IgD-negative memory B cell (primary cell): ENCODE results near the gene C3. TPM values are rescaled to one million over a fixed set of nuclear protein-coding genes. Genes with fewer than 3 reads are reported as not detected.

Source experiments
- H3K27ac Mint-ChIP-seq, 3 donors: one replicate each; pipeline ENCODE4 v1.8.0; 2020 to 2022; ENCODE audit warnings: mild to moderate bottlenecking in 3 of 3, mixed read lengths in 3 of 3, moderate library complexity in 1 of 3
- H3K27me3 Mint-ChIP-seq: one replicate; pipeline ENCODE4 v1.8.0; 2021; ENCODE audit warnings: mixed read lengths
- H3K36me3 Mint-ChIP-seq: one replicate; pipeline ENCODE4 v1.8.0; 2020; ENCODE audit warnings: mild to moderate bottlenecking, mixed read lengths
- H3K4me1 Mint-ChIP-seq, 3 donors: one replicate each; pipeline ENCODE4 v1.8.0; 2020 to 2022; ENCODE audit warnings: mixed read lengths in 3 of 3, mild to moderate bottlenecking in 1 of 3
- H3K4me3 Mint-ChIP-seq, 4 donors: one replicate each; pipeline ENCODE4 v1.8.0; 2020 to 2022; ENCODE audit warnings: mild to moderate bottlenecking in 4 of 4, mixed read lengths in 4 of 4, moderate library complexity in 3 of 4
- H3K9me3 Mint-ChIP-seq, 3 donors: one replicate each; pipeline ENCODE4 v1.8.0; 2020 to 2021; ENCODE audit warnings: mixed read lengths in 3 of 3, mild to moderate bottlenecking in 1 of 3
- polyA plus RNA-seq: library from polyadenylated mRNA; unstranded; fragments of 300-500 nt; fragmentation: Illumina TruSeq; gene quantifications from one replicate; pipeline ENCODE4 v1.2.3, GENCODE V29; 2021

The C3 gene
- polyA plus RNA-seq, 1 donor from 2014 or later: not detected

- H3K36me3 Mint-ChIP-seq: no peaks in the 10 kb centered on the region
- peaks cover 29 to 35% (median 34%) of the 10 kb centered on the region in 3 donors for H3K4me1 Mint-ChIP-seq
- H3K4me3 Mint-ChIP-seq: peak overlapping the region; percentile 65 to 98 (median 86)
- H3K27me3 Mint-ChIP-seq: no peaks in the 10 kb centered on the region
- no peaks in the 10 kb centered on the region for H3K9me3 Mint-ChIP-seq
- H3K27ac Mint-ChIP-seq: peak overlapping the region; percentile 76 to 98 (median 95)
Measured at GRCh38 chr19:6738787-6739389, 18.4 kb upstream of the C3 start.

DNA sequence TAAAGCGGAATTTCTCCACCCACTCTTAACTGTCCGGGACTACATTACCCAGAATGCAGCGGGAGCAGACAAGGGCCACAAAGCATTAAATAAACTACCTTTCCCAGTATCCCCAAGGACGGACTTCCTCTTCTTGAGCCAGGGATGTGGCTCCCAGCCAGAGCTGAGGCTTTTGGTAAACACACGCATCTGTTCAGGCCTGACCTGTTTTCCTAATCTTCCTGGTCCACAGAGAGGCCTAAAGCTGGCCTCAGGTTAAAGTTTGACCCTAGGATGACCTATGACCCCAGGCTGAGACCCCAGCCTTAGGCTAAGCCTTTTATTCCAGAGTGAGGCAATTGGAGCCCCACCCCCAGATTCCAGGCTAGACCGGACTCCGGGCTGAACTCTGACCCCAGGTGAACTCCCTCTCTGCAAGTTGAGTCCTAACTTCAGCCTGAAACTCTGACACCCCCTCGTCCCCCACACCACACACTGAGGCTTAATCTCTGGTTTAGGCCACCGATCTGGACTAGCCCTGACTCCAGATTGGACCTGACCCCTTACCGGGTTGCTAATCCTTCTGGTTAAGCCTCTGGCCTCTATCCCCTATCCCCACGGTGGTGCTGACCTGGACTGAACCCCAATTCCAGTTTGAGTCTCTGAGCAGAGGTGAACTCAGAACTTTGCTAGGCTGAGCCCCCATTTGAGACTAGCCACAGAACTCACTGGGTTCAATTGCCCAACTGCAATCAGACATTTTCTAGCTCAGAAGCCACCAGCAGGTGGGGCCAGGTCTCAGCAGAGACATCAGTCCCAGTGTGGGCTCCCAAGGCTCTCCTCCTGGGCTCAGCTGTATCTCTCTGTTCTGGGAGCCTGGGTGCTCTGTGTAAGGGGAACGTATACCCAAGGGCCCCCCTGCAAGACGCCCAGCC lies 17.7 kb upstream of the C3 start:
- Mint-ChIP-seq H3K4me3 (peak overlapping the region; percentile 89 to 99 (median 96)), H3K36me3 (no peaks in the 10 kb centered on the region), H3K9me3 (no peaks in the 10 kb centered on the region), H3K27ac (peak overlapping the region; percentile 76 to 98 (median 95)), H3K4me1 (peaks cover 29 to 35% (median 34%) of the 10 kb centered on the region in 3 donors), H3K27me3 (no peaks in the 10 kb centered on the region)

DNA sequence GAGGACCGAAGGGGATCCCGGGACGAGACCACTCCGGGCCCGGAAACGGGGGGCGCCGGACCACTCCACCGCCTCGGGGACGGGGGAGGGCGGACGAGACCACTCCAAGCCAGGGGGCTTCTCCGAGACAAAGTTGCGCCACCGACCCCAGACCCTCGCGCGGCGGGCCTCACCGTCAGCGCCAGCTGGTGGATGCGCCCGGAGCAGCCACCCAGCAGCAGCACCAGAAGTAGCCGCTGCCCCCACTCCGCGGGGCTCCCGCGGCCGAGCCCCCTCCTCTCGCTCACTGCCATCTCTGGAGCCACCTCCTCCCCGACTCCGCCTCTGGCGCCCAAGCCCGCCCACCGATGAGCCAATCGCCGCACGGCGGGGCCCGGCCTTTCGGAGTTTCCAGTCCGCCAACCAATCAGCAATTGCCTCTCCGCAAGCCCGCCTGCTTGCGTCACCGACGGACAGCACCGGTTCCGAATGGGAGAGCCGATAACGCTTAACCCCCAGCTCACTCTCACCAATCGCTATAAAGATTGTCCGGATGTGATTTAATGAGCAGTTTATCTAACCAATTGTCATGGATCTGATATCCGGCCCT lies 16.9 kb upstream of the C3 start, which contains the start of gene GPR108:
TSS of gene GPR108 (minus strand) at position 297 of the 589 bp plus-strand sequence. CDS start at position 293, 4 bp downstream.
- H3K9me3 Mint-ChIP-seq: no peaks in the 10 kb centered on the region
- peak within 1 kb of the TSS; percentile 94 to 99 (median 98) for H3K4me3 Mint-ChIP-seq
- H3K27me3 Mint-ChIP-seq: no peaks in the 10 kb centered on the region
- H3K27ac Mint-ChIP-seq: peak within 1 kb of the TSS; percentile 76 to 98 (median 97)
- peaks cover 29 to 37% (median 34%) of the 10 kb centered on the region in 3 donors for H3K4me1 Mint-ChIP-seq
- no peaks in the 10 kb centered on the region for H3K36me3 Mint-ChIP-seq

DNA sequence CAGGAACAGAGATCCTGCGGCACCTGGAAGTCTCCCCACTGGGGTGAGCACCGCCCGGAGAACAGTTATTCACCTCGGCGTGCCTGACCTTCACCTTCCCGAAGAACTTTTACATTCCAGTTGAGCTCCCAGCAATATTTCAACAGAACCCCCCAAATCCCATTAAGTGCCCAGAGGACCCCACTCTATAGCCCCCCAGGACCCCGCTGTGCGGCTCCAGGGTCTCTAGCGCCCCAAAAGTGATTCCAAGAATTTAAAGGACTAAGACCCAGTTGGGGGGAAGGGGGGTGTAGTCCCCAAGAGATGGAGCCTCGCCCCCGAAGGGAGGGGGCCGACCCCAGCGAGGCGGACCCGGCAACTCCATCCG lies 16.4 kb upstream of the C3 start:
- Mint-ChIP-seq H3K27ac (peak overlapping the region; percentile 76 to 97 (median 95)), H3K9me3 (no peaks in the 10 kb centered on the region), H3K4me3 (peak overlapping the region; percentile 94 to 98 (median 98)), H3K36me3 (no peaks in the 10 kb centered on the region), H3K27me3 (no peaks in the 10 kb centered on the region), H3K4me1 (peaks cover 29 to 35% (median 34%) of the 10 kb centered on the region in 3 donors)

- peak overlapping the region; percentile 94 to 98 (median 98) for H3K4me3 Mint-ChIP-seq
- peak overlapping the region; percentile 76 to 97 (median 95) for H3K27ac Mint-ChIP-seq
- no peaks in the 10 kb centered on the region for H3K27me3 Mint-ChIP-seq
- no peaks in the 10 kb centered on the region for H3K9me3 Mint-ChIP-seq
- peaks cover 26 to 31% (median 30%) of the 10 kb centered on the region in 3 donors for H3K4me1 Mint-ChIP-seq
- no peaks in the 10 kb centered on the region for H3K36me3 Mint-ChIP-seq
Measured at GRCh38 chr19:6736169-6736916, 15.9 kb upstream of the C3 start.

- peaks cover 22 to 25% (median 25%) of the 10 kb centered on the region in 3 donors for H3K4me1 Mint-ChIP-seq
- no peaks in the 10 kb centered on the region for H3K27me3 Mint-ChIP-seq
- H3K27ac Mint-ChIP-seq: peak overlapping the region in 2 of 3 donors; percentile 46 to 76
- H3K9me3 Mint-ChIP-seq: no peaks in the 10 kb centered on the region
- peak overlapping the region in 2 of 4 donors; percentile 28 to 98 for H3K4me3 Mint-ChIP-seq
- H3K36me3 Mint-ChIP-seq: no peaks in the 10 kb centered on the region
Measured at GRCh38 chr19:6735181-6735911, 14.9 kb upstream of the C3 start.

DNA sequence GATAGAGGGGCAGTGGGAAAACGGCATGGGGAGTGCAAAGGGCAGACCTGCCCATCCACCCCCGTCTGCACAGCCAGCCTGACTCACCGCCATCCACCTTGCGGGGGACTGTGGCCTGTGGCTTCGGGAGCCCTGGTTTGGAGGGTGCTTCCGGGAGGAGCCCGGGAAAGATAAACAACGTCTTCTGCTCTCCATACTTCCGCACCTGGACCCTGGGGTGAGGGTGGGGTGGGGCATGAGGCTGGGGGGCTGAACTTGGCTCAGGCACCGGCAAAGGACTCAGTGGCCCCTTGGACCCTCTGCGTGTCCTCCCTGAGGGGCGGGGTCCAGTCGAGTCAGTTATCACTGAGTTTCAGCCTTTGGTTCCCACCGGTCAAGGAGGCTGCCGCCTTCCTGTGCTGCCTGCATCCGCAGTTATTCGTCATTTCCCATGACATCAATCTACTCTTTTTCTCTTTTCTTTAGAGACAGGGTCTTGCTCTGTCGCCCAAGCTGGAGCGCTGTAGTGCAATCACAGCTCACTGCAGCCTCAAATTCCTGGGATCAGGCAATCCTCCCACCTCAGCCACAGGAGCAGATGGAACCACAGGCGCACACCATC lies 13.7 kb upstream of the C3 start:
- Mint-ChIP-seq H3K27me3 (no peaks in the 10 kb centered on the region), H3K4me3 (no peak overlapping the region), H3K36me3 (no peaks in the 10 kb centered on the region), H3K4me1 (peaks cover 22 to 26% (median 23%) of the 10 kb centered on the region in 3 donors), H3K27ac (no peak overlapping the region), H3K9me3 (no peaks in the 10 kb centered on the region)

- peaks cover 19 to 24% (median 19%) of the 10 kb centered on the region in 3 donors for H3K4me1 Mint-ChIP-seq
- H3K36me3 Mint-ChIP-seq: no peaks in the 10 kb centered on the region
- no peaks in the 10 kb centered on the region for H3K9me3 Mint-ChIP-seq
- no peaks in the 10 kb centered on the region for H3K27me3 Mint-ChIP-seq
- H3K4me3 Mint-ChIP-seq: no peak overlapping the region
- no peak overlapping the region for H3K27ac Mint-ChIP-seq
Measured at GRCh38 chr19:6733338-6734095, 13.1 kb upstream of the C3 start.

GRCh38 chr19:6732803-6733337 lies 12.4 kb upstream of the C3 start:
- no peaks in the 10 kb centered on the region for H3K9me3 Mint-ChIP-seq
- H3K4me3 Mint-ChIP-seq: peak overlapping the region in 1 of 4 donors; percentile 66
- H3K27me3 Mint-ChIP-seq: no peaks in the 10 kb centered on the region
- no peak overlapping the region for H3K27ac Mint-ChIP-seq
- H3K36me3 Mint-ChIP-seq: no peaks in the 10 kb centered on the region
- peaks cover 18 to 23% (median 18%) of the 10 kb centered on the region in 3 donors for H3K4me1 Mint-ChIP-seq

DNA sequence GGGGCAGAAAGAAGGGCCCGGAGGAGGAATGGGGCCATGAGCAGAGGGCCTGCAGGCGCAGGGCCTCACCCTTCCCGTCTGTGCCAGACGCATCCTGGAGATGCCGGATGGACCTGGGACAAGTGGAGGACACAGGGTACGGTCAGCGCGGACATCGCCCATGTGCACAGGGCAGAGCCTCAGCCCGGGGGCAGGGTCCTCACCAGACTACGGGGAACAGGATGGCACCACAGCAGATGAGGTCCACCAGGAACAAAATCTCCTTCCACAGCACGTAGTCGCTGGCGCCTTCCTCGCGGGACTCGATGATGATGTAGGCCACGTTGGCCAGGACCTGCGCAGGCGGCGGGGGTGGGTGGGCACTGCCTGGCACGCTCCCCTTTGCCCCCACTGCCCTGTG lies 11.4 kb upstream of the C3 start:
- Mint-ChIP-seq H3K4me3 (peak overlapping the region in 1 of 4 donors; percentile 33), H3K36me3 (no peaks in the 10 kb centered on the region), H3K27me3 (no peaks in the 10 kb centered on the region), H3K9me3 (no peaks in the 10 kb centered on the region), H3K27ac (no peak overlapping the region), H3K4me1 (peaks cover 13 to 20% (median 15%) of the 10 kb centered on the region in 3 donors)

- no peak overlapping the region for H3K27ac Mint-ChIP-seq
- H3K27me3 Mint-ChIP-seq: no peaks in the 10 kb centered on the region
- no peak overlapping the region for H3K4me3 Mint-ChIP-seq
- no peaks in the 10 kb centered on the region for H3K36me3 Mint-ChIP-seq
- H3K4me1 Mint-ChIP-seq: peaks cover 6 to 15% (median 11%) of the 10 kb centered on the region in 3 donors
- no peaks in the 10 kb centered on the region for H3K9me3 Mint-ChIP-seq
Measured at GRCh38 chr19:6730941-6731670, 10.7 kb upstream of the C3 start.

GRCh38 chr19:6730153-6730804 lies 9.8 kb upstream of the C3 start:
- no peak overlapping the region for H3K27ac Mint-ChIP-seq

More at GRCh38 chr19:6730153-6730804, 9.8 kb upstream of the C3 start:
- H3K9me3 Mint-ChIP-seq: no peaks in the 10 kb centered on the region
- H3K4me1 Mint-ChIP-seq: peaks cover 9 to 15% (median 12%) of the 10 kb centered on the region in 3 donors
- H3K27me3 Mint-ChIP-seq: no peaks in the 10 kb centered on the region
- H3K4me3 Mint-ChIP-seq: no peak overlapping the region
- H3K36me3 Mint-ChIP-seq: no peaks in the 10 kb centered on the region
